GM21515 (cell line): ENCODE results near the gene TMEM273.
"Not testable (repeated sequence)": the region's sequence is repeated elsewhere in the genome, so short reads cannot be mapped to it uniquely, and the experiment has no call there.

Experiments used
- ATAC-seq: cut with Tn5 transposase; IDR thresholded peaks from one replicate; pipeline ENCODE4 v1.9.1; 2021; ENCODE audit not compliant: unreplicated experiment

TMEM273 gene

DNA sequence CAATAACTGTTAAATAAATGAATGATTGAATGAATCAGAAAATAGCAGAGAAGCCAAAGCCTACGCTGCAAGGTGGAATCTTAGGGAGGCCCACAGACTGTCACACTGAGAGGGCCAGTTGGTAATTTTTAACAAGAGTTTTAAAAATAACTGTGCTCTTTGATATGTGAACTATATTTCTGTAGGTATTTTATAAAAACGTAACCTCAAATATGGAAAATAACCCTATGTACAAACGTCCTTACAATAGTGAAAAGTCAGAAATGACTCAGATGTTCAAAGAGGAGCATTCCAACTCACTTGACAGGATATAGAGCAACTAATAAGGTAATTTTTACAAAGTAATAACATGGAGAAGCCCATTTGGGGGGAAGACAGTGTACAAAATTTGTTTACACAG lies 18.9 kb upstream of the TMEM273 start:
- no peak for ATAC-seq

DNA sequence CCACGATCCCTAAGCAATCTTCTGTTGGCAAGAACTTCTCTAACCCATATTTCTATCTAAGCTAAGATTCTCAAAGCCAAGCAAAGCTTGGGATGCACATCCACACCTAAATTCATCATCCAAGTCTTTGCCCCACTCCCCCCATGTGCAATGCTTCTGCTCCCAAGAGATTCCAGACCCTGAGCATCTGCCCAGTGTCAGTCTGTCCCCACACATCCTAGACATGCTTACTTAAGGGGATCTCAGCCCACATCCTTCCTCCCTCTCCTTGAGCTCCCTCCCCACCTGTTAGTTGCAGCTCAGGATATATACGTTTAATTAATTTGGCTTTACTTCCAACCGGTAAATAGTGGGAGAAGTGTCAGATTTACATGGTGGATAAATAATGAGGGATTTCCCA lies 17.0 kb upstream of the TMEM273 start:
- no peak for ATAC-seq

DNA sequence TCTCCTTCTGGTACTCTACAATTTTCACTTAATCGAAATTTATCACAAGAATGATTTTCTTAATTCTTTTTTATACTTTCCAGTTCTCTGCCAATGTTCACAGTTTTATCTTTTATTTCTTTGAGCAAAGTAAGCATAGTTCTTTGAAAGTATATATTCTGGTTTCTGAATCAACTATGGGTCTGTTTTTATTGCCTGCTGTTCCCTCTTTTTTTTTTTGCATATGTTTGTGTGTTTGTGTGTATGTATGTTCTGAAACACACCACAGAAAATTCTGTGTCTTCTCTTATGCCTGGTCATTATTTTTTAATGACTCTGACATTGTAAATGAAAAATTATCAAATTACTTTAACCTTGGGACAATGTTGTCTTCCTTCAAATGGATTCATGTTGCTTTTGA lies 15.9 kb upstream of the TMEM273 start:
- no peak for ATAC-seq

DNA sequence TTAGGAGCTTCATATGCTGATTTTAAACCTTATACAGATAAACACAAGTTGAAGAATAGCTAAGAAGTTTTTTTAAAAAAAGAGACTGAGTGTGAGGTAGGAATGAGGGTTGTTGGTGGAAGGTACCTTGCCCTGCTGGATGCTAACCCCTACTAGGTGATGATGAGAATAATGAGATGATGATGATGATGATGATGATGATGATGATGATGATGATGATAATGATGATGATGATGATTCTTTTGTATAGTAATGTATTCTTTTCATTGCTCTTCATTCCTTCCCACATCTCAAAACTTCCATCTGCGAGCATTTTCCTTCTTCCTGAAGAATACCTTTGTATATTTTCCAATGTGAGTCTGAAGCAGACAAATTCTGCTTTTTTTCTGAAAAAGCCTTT lies 14.1 kb upstream of the TMEM273 start:
- ATAC-seq: no peak

DNA sequence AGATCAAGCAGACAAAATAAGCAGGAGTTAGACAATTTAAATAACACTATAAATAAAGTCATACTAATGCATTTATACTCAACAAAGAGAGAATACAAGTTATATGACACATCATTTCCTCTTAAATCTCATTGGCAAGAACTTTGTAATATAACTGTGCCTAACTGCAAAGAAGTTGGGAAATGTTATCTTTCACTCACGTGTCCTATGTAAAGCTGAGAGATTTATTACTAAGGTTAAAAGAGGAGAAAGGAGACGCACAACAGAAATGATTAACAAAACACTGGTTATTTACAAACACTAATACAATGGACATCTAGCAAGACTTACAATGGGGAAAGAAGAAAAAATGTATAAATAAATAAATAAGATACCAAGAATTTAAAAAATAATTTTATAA lies 12.7 kb upstream of the TMEM273 start:
- no peak for ATAC-seq

DNA sequence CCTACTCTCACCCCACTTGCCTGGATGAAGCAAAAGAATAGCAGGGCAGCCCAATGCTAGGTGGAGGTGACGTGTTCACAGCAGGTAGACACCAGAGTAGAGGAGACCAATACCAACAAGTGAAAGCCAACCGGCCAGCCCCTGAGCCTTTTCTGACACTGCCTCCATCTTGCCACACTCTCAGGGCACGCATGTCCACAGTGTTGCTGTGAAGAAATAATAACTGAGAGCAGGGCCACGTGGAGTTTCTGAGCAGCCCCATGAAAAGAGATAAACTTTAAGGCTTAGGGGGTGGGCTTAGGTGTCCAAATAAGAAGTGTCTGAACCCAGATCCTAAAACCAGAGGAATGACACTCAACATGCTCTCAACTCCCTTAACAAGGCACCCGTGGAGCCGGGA lies 9.0 kb upstream of the TMEM273 start:
- no peak for ATAC-seq

DNA sequence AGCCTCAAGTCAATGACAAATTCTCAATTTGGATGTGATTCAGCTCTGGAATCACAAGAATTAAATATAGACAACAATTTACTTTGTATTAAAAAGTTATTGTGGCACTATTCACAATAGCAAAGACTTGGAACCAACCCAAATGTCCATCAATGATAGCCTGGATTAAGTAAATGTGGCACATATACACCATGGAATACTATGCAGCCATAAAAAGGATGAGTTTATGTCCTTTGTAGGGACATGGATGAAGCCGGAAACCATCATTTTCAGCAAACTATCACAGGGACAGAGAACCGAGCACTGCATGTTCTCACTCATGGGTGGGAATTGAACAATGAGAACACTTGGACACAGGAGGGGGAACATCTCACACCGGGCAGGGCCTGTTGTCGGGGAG lies 7.7 kb upstream of the TMEM273 start:
- not testable (repeated sequence) for ATAC-seq

DNA sequence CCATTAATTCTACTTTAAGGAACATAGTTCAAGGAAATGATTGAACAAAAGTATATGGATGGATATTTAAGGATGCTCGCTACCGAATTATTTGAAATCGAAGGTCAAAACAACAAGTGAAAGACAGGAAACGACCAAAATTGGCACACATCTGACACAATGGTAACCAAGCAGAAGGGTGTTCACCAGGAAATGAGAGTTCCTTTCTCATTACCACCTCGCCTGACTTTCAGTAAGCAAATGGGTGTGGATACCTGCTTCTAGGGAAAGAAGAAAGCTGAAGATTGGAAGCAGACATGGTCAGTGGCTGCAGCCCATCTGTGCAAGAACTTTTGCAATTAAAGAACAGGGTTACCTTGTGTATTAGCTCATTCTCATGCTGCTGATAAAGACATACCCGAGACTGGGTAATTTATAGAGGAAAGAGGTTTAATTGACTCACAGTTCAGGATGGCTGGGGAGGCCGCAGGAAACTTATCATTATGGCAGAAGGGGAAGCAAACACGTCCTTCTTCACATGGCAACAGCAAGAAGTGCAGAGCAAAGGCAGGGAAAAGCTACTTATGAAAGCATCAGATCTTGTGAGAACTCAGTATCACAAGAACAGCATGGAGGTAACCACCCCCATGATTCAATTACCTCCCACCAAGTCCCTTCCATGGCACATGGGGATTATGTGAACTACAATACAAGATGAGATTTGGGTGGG lies 6.2 kb upstream of the TMEM273 start:
- ATAC-seq: no peak

DNA sequence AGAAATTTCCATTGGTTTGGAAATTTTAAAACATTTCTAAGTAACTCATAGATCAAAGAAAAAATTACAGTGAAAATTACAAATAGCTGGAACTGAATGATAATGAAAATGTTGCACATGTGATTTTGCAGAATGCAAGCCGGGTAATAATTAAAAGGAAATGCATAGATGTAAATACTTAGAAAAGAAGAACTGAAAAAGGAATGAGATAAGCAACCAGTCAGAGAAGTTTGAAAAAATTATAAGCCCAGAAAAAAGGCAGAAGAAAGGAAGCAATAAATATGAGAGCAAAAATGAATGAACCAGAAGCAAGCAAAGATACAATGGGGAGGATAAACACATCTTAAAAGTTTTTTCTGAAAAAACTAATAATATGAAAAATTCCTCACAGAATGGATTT lies 3.2 kb upstream of the TMEM273 start:
- no peak for ATAC-seq

DNA sequence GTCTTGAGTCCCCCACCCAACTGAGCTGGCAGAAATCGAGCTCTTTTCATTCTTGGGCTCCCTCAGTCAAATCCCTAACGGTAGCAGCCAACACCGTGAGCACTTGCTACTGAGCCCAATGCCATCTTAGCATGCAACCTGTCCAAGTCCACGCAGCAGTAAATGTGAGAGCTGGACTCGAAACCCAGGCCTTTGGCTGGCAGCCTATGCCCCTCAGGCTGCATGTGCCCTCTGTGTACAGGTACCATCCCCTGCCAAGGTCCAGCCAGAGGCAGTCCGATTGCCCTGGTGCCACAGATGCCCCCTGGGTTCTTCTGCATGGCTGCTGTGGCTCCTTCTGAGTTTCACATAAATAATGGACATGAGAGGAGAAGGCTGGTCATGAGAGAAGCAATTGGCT lies 1.2 kb upstream of the TMEM273 start:
- no peak for ATAC-seq

DNA sequence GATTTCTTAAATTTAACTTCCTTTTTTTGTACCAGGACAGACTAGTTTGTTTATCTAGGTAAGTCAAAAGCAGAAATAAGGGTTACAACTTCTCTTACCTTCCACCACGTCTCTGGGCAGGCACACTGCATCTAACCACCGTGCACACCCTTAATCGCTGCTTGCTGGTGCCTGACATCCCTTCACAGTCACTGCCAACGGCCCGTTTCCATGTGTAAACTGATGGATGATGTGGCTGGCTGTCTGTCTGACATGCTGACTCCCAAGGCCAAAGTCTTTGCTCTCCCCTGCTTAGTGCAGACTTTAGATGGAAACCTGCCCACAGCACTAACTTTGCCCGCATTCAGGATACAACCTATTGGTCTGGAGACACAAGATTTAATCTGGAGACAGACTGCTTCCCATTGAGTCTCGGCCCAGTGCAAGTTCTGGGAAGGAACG lies 1.1 kb downstream of the TMEM273 start:
- no peak for ATAC-seq

DNA sequence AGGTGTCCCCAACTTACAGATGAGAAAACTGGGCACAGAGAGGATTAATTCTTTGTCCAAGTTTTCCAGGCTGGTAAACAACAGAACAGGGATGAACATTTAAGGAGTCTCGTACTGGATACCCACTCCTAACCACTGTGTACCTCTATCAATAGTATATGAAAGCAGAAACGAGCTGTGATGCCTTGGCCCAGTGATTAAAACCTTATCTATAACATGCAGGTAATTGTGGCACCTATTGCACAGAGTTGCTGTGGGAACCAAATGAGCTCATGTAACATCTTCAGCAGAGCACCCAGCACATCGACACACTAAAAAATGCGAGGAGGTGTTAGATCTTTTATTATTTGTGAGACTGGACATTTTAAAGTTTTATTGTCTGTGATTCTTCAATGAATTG lies 1.6 kb downstream of the TMEM273 start:
- ATAC-seq: no peak

DNA sequence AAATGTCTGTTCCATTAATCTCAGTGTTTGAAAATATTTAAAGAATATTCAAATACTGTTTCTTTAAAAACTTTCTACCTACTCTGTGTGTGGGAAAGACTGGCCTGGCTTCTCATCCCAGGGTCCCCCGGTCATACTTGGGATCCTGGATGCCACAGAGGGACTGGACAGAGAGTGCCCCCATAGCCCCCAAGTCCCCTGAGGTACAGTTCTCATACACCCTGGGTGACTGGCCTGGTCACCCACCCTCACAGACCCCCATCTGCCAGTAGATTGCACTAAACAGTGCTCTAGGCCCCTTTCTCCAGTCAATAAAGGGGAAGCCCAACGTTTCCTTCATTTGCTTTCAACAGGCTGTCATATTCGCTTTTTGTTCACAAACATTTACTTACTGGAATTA lies 3.0 kb downstream of the TMEM273 start:
- ATAC-seq: no peak

DNA sequence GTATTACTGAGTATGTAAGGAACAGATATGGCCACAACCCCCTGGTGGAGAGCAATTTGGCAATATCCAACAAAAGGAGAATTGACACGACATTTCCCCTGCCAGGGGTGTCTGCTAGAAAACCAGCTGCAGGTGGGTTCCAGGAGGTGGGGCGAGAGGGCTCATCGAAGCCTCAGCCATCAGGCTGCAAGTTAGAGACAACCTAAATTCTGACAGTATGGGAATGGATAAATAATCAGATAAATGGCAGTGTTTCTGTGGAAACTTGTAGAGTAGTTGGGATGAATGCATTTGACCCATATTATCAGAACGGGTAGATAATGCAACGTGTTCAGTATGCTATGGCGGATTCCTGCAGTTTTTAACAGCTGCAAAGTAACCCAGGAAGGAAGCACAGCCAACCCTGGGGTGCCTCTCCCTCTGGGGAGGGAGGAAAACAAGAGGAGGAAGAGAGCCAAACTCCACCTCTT lies 3.5 kb downstream of the TMEM273 start:
- ATAC-seq: no peak

DNA sequence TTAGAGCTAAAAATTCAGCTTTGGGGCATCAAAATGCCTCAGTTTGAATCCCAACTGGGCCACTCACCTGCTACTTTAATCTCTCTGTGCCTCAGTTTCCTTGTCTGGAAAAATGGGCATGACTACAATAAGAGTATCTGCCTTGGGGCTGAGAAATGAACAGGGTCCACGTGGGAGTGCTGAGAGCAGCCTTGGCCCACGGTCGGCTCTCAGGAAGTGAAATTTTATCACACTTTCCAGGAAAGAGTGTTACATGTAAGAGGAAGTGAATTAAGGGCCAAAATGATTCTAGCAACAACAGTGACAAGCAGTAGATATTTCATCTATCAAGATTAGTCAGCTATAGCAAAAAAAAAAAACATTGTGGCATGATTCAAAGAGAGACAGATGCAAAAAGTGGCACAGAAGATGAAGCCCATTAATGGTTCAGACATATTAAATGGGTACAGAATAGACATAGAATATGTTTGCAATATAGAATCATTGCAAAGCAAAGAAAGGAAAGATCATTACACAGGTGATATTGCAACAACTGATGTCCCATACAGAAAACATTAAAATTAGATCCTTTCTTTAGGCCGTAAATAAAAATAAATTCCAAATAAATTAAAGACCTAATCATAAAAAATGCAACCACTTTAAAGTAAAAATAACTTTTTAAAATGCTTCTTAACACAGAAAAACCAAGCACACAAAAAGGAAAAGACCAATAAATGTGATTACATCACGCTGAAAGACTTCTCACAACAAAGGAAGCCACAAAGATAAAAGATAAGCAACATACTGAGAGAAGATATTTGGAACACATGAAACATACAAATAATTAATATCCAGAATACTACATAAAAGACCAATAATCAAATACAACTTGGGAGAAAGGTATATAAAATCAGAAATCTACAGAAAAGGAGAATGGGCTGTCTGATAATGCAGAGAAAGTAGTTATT lies 4.3 kb downstream of the TMEM273 start:
- no peak for ATAC-seq

DNA sequence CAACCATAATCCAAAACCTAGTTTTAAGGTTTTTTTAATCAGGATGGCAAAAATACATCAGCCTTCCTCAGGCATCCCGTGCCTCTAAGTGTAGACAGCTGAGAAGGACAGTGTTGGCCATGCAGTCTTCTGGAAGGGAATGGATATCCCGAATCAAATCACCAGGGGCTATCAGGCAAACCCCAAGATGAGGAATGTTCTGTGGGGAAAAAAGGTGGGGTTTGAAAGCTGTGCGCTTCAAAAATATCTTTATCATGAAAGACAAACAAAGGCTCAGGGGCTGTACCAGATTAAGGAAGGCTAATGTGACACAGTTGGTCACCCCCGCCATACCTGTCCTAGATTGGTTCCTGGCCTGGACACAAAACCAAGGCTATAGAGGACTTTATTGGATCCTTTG lies 5.4 kb downstream of the TMEM273 start:
- no peak for ATAC-seq

DNA sequence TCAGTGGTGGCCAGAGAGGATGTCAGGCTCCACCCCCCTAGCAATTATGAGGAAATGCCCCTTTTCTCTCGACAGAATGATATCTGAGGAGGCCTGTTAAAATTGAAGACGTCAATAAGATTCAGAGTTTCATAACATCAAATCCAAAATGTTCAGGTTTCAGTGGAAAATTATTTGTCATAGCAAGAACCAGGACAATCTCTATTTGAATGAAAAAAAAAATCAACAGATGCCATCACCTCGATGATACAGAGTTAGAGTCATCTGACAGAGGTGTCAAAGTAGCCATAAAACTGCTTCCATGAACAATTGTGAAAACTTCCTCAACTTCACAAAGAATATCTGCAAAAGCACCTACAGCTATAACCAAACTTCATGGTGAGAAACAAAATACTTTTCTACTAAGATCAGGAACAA lies 7.7 kb downstream of the TMEM273 start:
- no peak for ATAC-seq

DNA sequence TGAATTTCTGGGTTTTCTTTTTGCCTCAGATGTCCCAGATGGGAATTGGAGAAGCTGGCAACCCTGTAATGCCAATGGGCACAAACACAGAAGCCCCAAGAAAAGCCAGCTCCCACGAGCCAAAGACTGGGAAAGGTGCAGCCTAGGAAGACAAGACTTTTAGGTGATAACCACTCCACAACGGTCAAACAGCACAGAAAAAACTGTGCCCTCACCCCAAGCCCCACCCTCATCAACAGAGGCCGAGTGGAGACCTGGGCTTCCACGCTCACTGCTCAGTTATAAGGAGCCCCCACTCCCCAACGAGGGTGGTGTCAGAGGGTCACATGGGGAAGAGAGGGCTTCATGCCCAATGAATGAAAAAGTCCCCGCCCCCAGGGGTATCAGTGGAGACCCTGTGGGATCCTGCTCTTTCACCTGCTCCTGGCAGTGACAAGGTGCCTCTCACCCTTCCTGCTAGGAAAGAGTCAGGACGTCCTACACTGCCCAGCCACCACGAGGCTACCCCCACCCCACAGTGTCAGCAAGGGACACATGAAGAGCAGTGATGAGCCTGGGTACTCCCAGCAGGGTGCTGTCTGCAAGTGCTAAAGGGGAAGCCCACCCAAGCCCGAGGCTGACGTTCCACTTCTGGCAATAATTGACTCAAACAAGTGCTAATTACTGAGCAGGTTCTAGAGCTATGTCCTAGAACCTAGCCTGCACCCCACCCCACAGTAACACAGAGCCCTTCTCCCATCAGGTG lies 8.3 kb downstream of the TMEM273 start:
- no peak for ATAC-seq

DNA sequence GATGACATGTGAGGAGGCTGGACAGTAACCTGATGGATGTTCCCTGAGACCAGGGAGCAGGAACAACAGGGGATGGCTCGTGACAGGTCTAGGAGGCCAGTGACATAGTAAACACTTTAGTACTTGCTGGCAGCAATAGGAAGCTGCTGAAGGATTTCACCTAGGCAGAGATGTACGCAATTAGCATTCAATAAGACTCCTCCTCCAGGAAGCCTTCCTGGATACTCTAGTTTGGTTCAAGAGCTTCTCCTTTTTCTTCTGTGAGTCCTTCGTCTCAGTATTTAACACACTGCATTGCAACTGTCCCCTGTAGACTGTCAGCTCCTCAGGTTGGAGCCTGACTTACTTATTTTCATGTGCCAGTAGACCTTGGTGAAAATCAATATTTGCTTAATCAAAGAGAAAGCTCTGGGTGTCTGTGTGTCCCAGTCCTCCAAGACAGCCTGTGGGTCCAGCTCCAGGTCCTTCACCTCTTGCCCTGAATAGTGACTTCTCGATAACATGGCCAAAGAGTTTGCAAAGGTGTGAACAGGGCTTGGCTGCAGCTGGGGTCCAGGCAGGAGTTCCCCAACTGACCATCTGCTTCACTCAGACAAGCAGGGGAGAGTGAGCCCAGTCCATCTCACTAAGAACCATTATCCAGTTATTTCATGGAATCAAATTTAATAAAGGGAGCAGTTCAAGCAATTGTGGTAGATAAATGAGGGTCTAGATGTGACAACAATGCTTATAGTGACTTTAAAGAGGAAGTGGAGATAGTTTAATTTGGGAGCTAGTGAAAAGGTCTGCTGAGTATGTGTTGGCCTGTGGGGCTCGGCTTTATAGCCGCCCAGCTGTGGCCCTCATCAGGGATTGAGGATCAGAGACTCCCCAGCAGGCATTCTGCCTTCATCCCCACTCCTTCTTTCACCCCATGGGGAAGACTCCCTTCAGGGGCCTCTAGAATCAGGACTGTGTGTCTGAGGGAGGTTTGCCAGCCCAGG lies 9.4 kb downstream of the TMEM273 start:
- ATAC-seq: no peak
